Measurements from ENCODE around the gene CRIP2. TPM values are rescaled to one million over a fixed set of nuclear protein-coding genes. Genes with fewer than 3 reads are reported as not detected.

Gene CRIP2
- total RNA-seq, 6 experiments from 2014 or later = 11.2 to 50.0 (median 27.5) TPM

DNA sequence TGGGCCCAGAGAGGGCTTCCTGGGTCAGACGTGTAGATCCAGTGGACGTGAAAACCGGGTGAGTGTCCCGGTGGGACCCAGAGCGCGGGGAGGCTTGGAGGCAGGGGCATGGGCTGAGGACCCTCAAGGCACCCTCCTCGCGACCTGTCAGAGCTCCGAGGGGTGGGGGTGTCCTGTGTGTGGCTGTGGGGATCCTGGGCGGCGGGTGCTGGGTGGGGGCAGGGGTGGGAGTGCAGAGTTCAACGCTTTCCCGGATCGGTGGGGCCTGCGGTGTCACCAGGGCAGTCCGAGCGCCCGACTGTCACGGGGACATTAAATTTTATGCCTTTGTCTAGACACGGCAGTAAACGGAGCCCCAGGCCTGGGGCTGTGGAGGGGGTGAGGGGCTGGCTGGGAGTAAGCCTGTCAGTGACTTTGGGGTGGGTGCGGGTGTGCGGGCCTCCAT lies 52.8 kb downstream of the CRIP2 start:
- peak overlapping the region; percentile 40 to 69 (median 41) for H3K4me3 ChIP-seq
- intact Hi-C loops (cut with DNase I) = loop anchor here in 1 of 2 donors (10.0 kb wide), 1 partner anchor 153 kb away; no protein-coding TSS in a partner anchor

DNA sequence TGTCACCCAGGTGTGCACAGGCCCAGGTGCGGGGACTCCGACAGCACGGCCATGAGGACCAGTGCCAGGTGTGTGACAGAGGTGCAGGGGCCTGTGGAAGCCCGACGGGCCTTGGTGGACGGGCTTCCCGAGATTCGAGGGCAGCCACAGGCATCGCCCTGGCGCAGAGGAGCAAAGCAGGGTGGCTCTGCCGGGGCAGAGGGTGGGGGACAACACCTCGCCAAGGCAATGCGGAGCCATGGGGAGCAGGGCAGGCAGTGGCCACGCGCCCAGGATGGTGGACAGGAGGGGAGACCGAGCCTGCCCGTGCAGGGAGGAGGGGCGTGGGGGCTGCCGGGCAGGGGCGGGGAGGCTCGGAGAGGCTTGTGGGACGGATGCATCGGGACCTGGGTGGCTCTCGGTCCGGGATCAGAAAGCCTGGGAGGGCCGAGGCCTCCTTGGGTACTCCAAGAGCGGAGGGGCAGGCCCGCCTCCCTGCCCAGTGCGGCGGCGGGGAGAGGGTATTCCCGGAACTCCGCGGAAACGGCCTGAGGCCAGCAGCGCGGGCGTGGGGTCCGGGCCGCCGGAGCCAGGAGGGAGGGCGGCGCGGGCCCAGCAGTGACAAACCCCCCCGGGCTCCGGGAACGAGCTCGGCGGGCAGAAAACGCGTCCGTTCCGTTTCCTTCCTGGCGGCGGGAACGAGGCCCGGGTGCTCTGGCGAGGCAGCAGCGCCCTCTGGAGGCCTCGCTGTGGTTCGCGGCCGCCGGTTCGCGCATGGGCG lies 53.4 kb downstream of the CRIP2 start:
- intact Hi-C loops (cut with DNase I) = loop anchor here in 1 of 2 donors (10.0 kb wide), 1 partner anchor 153 kb away; no protein-coding TSS in a partner anchor
- H3K27ac ChIP-seq = peak overlapping the region in 1 of 3 donors; percentile 31
- peaks cover 0 to 17% (median 0%) of the 10 kb centered on the region in 4 donors for H3K4me1 ChIP-seq

More for the DNA sequence above, 52.8 kb downstream of the CRIP2 start:
- H3K27me3 ChIP-seq = no peaks in the 10 kb centered on the region
- no peak overlapping the region for H3K27ac ChIP-seq
- ATAC-seq (peak in 1 of 4 donors; percentile 1), DNase-seq (peak in 2 of 3 donors; percentile 20 to 50)
- peaks cover 0 to 17% (median 0%) of the 10 kb centered on the region in 4 donors for H3K4me1 ChIP-seq
- WGBS (ENCODE audit: insufficient coverage, low coverage, low lambda C conversion rate, missing lambda C conversion rate) = 15% methylated on average over 4 of the region's 23 CpGs
- H3K9me3 ChIP-seq = no peaks in the 10 kb centered on the region
- no peaks in the 10 kb centered on the region for H3K36me3 ChIP-seq
- TF ChIP-seq POLR2A (IDR thresholded peaks at IDR 0.05) = no peak
- TF ChIP-seq, protein P1, sequence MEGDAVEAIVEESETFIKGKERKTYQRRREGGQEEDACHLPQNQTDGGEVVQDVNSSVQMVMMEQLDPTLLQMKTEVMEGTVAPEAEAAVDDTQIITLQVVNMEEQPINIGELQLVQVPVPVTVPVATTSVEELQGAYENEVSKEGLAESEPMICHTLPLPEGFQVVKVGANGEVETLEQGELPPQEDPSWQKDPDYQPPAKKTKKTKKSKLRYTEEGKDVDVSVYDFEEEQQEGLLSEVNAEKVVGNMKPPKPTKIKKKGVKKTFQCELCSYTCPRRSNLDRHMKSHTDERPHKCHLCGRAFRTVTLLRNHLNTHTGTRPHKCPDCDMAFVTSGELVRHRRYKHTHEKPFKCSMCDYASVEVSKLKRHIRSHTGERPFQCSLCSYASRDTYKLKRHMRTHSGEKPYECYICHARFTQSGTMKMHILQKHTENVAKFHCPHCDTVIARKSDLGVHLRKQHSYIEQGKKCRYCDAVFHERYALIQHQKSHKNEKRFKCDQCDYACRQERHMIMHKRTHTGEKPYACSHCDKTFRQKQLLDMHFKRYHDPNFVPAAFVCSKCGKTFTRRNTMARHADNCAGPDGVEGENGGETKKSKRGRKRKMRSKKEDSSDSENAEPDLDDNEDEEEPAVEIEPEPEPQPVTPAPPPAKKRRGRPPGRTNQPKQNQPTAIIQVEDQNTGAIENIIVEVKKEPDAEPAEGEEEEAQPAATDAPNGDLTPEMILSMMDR (IDR thresholded peaks at IDR 0.05) = no peak

DNA sequence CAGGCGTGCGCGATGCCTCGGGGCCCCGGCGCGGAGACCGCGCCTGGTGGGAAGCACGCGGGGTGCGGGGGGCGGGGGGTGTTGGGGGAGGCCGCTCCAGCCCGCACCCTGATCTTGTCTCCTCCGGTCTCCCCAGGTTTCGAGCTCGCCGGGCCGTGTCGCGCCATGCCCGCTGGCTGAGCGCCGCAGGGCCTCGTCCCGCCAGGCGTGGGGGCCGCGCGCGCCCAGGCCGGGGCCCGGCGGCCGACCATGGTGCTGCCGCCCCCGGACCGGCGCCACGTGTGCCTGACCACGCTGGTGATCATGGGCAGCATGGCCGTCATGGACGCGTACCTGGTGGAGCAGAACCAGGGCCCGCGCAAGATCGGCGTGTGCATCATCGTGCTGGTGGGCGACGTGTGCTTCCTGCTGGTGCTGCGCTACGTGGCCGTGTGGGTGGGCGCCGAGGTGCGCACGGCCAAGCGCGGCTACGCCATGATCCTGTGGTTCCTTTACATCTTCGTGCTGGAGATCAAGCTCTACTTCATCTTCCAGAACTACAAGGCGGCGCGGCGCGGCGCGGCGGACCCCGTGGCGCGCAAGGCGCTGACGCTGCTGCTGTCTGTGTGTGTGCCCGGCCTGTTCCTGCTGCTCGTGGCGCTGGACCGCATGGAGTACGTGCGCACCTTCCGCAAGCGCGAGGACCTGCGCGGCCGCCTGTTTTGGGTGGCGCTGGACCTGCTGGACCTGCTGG lies 54.1 kb downstream of the CRIP2 start:
- WGBS (ENCODE audit: insufficient coverage, low coverage, low lambda C conversion rate, missing lambda C conversion rate) = no CpG with 5 or more reads among the region's 89 CpGs
- peak overlapping the region; percentile 43 to 69 (median 67) for H3K4me3 ChIP-seq
- no peaks in the 10 kb centered on the region for H3K9me3 ChIP-seq
- ATAC-seq (no peak), DNase-seq (peak in 1 of 3 donors; percentile 46)
- TF ChIP-seq POLR2A (IDR thresholded peaks at IDR 0.05) = no peak
- TF ChIP-seq, protein P1 (IDR thresholded peaks at IDR 0.05) = peak in 2 of 4 donors; percentile 22 to 32
- intact Hi-C loops (cut with DNase I) = loop anchor here in 1 of 2 donors (10.0 kb wide), 1 partner anchor 154 kb away; no protein-coding TSS in a partner anchor
- H3K27me3 ChIP-seq = no peaks in the 10 kb centered on the region
- H3K4me1 ChIP-seq = peaks cover 0 to 17% (median 0%) of the 10 kb centered on the region in 4 donors
- no peak overlapping the region for H3K27ac ChIP-seq
- H3K36me3 ChIP-seq = no peaks in the 10 kb centered on the region

More for the DNA sequence above, 53.4 kb downstream of the CRIP2 start:
- no peaks in the 10 kb centered on the region for H3K27me3 ChIP-seq
- ATAC-seq = peak; percentile 80 to 91 (median 84)
- no peaks in the 10 kb centered on the region for H3K9me3 ChIP-seq
- H3K36me3 ChIP-seq = no peaks in the 10 kb centered on the region
- H3K4me3 ChIP-seq = peak overlapping the region; percentile 43 to 69 (median 67)
- WGBS (ENCODE audit: insufficient coverage, low coverage, low lambda C conversion rate, missing lambda C conversion rate) = 0% methylated on average over 1 of the region's 67 CpGs
- DNase-seq = peak; percentile 78 to 82 (median 79)
- TF ChIP-seq, protein P1 (IDR thresholded peaks at IDR 0.05) = peak; percentile 85 to 94 (median 88)
- TF ChIP-seq POLR2A (IDR thresholded peaks at IDR 0.05) = peak; percentile 43

DNA sequence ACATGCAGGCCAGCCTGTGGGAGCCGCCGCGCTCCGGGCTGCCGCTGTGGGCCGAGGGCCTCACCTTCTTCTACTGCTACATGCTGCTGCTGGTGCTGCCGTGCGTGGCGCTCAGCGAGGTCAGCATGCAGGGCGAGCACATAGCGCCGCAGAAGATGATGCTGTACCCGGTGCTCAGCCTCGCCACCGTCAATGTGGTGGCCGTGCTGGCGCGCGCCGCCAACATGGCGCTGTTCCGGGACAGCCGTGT lies 54.6 kb downstream of the CRIP2 start:
- H3K4me1 ChIP-seq = peaks cover 0 to 17% (median 0%) of the 10 kb centered on the region in 4 donors
- H3K27ac ChIP-seq = no peak overlapping the region
- DNase-seq = peak in 2 of 3 donors; percentile 26 to 46
- no peaks in the 10 kb centered on the region for H3K27me3 ChIP-seq
- ATAC-seq = no peak
- TF ChIP-seq, protein P1 (IDR thresholded peaks at IDR 0.05) = no peak
- TF ChIP-seq POLR2A (IDR thresholded peaks at IDR 0.05) = no peak
- intact Hi-C loops (cut with DNase I) = loop anchor here in 1 of 2 donors (10.0 kb wide), 1 partner anchor 154 kb away; no protein-coding TSS in a partner anchor
- H3K4me3 ChIP-seq = peak overlapping the region in 2 of 3 donors; percentile 11 to 69
- WGBS (ENCODE audit: insufficient coverage, low coverage, low lambda C conversion rate, missing lambda C conversion rate) = 66% methylated on average over 10 of the region's 24 CpGs
- no peaks in the 10 kb centered on the region for H3K9me3 ChIP-seq
- H3K36me3 ChIP-seq = no peaks in the 10 kb centered on the region

Other genes with a start within 250 kb of the CRIP2 start
- gene BTBD6, start 226.3 kb upstream of the CRIP2 start, total RNA-seq = 10 to 100 TPM; 16.5 to 25.0 (median 17.7) TPM
- gene BRF1, start 173.8 kb upstream of the CRIP2 start, total RNA-seq = 10 to 100 TPM; 13.1 to 17.8 (median 16.2) TPM
- 10 to 100 TPM; 19.8 to 26.7 (median 21.5) TPM for gene PACS2, start 160.1 kb upstream of the CRIP2 start, total RNA-seq
- under 1 TPM in 3 of 6 experiments, not detected in 3; 0.07 to 0.44 (median 0.35) TPM for gene TEX22, start 76.3 kb upstream of the CRIP2 start, total RNA-seq
- 10 to 100 TPM; 18.6 to 45.1 (median 29.2) TPM for gene MTA1, start 55.0 kb upstream of the CRIP2 start, total RNA-seq
- gene CRIP1, start 12.1 kb downstream of the CRIP2 start, total RNA-seq = 1 to 10 TPM in 5 of 6 experiments, under 1 TPM in 1; 0.79 to 5.4 (median 2.7) TPM
- gene TEDC1, start 16.4 kb downstream of the CRIP2 start, total RNA-seq = 1 to 10 TPM; 2.2 to 8.1 (median 3.9) TPM
- 1 to 10 TPM in 5 of 6 experiments, under 1 TPM in 1; 0.74 to 3.2 (median 2.2) TPM for gene TMEM121, start 51.8 kb downstream of the CRIP2 start, total RNA-seq

All from right lobe of liver (tissue), 6 donors.